NOMO-1 treated with DMSO at 0.1 percent for 48 hours (cell line): ENCODE data around the gene GPX4.

Experiments used
- DNase-seq: peaks from one replicate; lab custom pipeline; 2025; ENCODE audit not compliant: unreplicated experiment; lab: John Stamatoyannopoulos, UW

The GPX4 gene

GRCh38 chr19:1068009-1069001, 35.5 kb upstream of the GPX4 start:
- peak; percentile 67 for DNase-seq

GRCh38 chr19:1069009-1069779, 34.6 kb upstream of the GPX4 start:
- DNase-seq: peak; percentile 95

GRCh38 chr19:1070576-1070930, 33.2 kb upstream of the GPX4 start:
- no peak for DNase-seq

- DNase-seq: no peak
Observed at GRCh38 chr19:1070931-1071791, 32.6 kb upstream of the GPX4 start.

- DNase-seq: no peak
Observed at GRCh38 chr19:1072371-1073015, 31.3 kb upstream of the GPX4 start.

GRCh38 chr19:1073063-1073955, 30.5 kb upstream of the GPX4 start:
- DNase-seq: no peak

- no peak for DNase-seq
Observed at GRCh38 chr19:1073956-1074517, 29.8 kb upstream of the GPX4 start.

- peak; percentile 84 for DNase-seq
Observed at GRCh38 chr19:1074544-1075283, 29.1 kb upstream of the GPX4 start.

- no peak for DNase-seq
Observed at GRCh38 chr19:1076046-1076386, 27.8 kb upstream of the GPX4 start.

GRCh38 chr19:1076951-1077350, 26.8 kb upstream of the GPX4 start:
- peak; percentile 94 for DNase-seq

GRCh38 chr19:1079566-1080111, 24.2 kb upstream of the GPX4 start:
- DNase-seq: no peak

- DNase-seq: no peak
Observed at GRCh38 chr19:1080360-1081161, 23.2 kb upstream of the GPX4 start.

GRCh38 chr19:1081301-1082164, 22.3 kb upstream of the GPX4 start:
- no peak for DNase-seq

- DNase-seq: peak; percentile 60
Observed at GRCh38 chr19:1082165-1082927, 21.4 kb upstream of the GPX4 start.

- no peak for DNase-seq
Observed at GRCh38 chr19:1082928-1083816, 20.6 kb upstream of the GPX4 start.
